ENCODE data around the gene ERC1.

- TF ChIP-seq CTCF (IDR thresholded peaks at IDR 0.05) = no peak
- TF ChIP-seq POLR2A (IDR thresholded peaks at IDR 0.05) = no peak
Observed at GRCh38 chr12:1398673-1399072, 407.6 kb downstream of the ERC1 start.
